ENCODE results near the gene THY1. TPM values are rescaled to one million over a fixed set of nuclear protein-coding genes. Genes with fewer than 3 reads are reported as not detected.

Gene THY1
- total RNA-seq, 2 experiments from 2014 or later = not detected

DNA sequence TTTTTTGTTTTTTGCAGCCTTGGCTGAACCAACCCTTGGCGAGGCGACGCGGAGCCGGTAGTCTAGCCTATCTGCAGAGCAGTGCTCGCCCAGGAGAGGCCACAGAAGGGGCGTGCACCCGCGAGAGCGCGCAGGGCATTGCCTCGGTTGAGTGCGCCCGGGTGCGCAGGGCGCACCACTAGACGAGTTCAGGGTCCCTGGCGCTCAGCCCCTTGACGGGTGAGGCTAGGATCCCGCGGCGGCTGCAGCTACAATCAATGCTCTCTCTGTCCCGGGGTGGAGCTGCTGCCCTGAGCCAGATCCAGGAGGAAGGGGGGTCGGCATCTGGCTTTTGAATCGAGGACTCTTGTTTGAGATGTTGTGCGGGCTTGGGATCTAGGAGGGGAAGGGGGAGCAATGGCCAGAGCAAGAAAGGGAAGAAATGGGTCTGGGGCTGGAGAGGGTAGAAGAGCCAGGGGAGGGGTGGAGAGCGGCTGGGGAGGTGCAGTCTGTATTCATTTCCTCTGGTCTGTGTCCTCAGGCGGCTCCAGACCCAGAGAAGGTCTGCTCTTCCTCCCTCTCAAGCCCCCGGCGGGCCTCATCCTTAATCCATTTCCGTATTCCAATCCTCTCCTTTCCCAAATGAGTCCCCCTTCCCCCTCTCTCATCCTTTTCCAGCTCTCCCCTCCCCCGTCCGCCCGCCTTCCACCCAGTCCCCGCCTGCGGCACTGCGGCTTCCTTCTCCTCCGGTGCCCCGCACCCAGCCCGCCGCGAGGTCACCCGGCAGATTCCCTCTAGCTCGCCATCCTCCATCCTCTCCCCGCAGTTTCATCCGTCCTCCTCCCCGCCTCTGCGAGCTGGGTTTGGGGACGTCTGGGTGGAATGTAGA is 797 bp downstream of the THY1 start:
- no TSS peak for BruUV-seq (replicated peaks)
- no peak overlapping the region for H3K4me2 ChIP-seq (ENCODE audit: low read length)
- POLR2A ChIA-PET = no interaction called here

GRCh38 chr11:119421351-119421750 is 1.6 kb downstream of the THY1 start:
- DNase-seq (ENCODE audit: low spot score) = no peak
- intact Hi-C loops (cut with micrococcal nuclease; ENCODE audit: unreplicated experiment) = no loop called here
- TF ChIP-seq EZH2phosphoT487 (IDR thresholded peaks at IDR 0.05; ENCODE audit: borderline replicate concordance, low read depth, low read length) = no peak
- TF ChIP-seq, protein P1, sequence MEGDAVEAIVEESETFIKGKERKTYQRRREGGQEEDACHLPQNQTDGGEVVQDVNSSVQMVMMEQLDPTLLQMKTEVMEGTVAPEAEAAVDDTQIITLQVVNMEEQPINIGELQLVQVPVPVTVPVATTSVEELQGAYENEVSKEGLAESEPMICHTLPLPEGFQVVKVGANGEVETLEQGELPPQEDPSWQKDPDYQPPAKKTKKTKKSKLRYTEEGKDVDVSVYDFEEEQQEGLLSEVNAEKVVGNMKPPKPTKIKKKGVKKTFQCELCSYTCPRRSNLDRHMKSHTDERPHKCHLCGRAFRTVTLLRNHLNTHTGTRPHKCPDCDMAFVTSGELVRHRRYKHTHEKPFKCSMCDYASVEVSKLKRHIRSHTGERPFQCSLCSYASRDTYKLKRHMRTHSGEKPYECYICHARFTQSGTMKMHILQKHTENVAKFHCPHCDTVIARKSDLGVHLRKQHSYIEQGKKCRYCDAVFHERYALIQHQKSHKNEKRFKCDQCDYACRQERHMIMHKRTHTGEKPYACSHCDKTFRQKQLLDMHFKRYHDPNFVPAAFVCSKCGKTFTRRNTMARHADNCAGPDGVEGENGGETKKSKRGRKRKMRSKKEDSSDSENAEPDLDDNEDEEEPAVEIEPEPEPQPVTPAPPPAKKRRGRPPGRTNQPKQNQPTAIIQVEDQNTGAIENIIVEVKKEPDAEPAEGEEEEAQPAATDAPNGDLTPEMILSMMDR (conservative IDR thresholded peaks at IDR 0.05; ENCODE audit: low read length) = no peak
- Histone ChIP-seq H3K9me2 (ENCODE audit: insufficient read depth, low read length) (no peaks in the 10 kb centered on the region), H3K36me3 (ENCODE audit: insufficient read depth, low read length) (no peaks in the 10 kb centered on the region), H2AFZ (ENCODE audit: low read length) (no peak overlapping the region), H3K27ac (ENCODE audit: low read depth, low read length, poor library complexity, severe bottlenecking) (no peak overlapping the region), H3K9me3 (ENCODE audit: low read length) (no peaks in the 10 kb centered on the region), H3K79me2 (ENCODE audit: insufficient read depth, low read depth, low read length) (no peaks in the 10 kb centered on the region), H3K4me3 (ENCODE audit: low read depth, low read length, poor library complexity, severe bottlenecking) (no peak overlapping the region), H3K4me1 (ENCODE audit: insufficient read depth, low read length, poor library complexity, severe bottlenecking) (no peaks in the 10 kb centered on the region), H4K20me1 (ENCODE audit: insufficient read depth, low read length) (no peaks in the 10 kb centered on the region), H3K4me2 (ENCODE audit: low read length) (no peak overlapping the region)
- ChIA-PET CTCF (ENCODE audit: unreplicated experiment) (no interaction called here), POLR2A (no interaction called here)
- no TSS peak for BruUV-seq (replicated peaks)

More for the DNA sequence above, 797 bp downstream of the THY1 start:
- DNase-seq (ENCODE audit: low spot score) = no peak
- Histone ChIP-seq H3K4me1 (ENCODE audit: insufficient read depth, low read length, poor library complexity, severe bottlenecking) (no peaks in the 10 kb centered on the region), H2AFZ (ENCODE audit: low read length) (no peak overlapping the region), H3K4me3 (ENCODE audit: low read depth, low read length, poor library complexity, severe bottlenecking) (no peak overlapping the region), H4K20me1 (ENCODE audit: insufficient read depth, low read length) (no peaks in the 10 kb centered on the region), H3K27ac (ENCODE audit: low read depth, low read length, poor library complexity, severe bottlenecking) (no peak overlapping the region), H3K79me2 (ENCODE audit: insufficient read depth, low read depth, low read length) (no peaks in the 10 kb centered on the region), H3K9me3 (ENCODE audit: low read length) (no peaks in the 10 kb centered on the region), H3K36me3 (ENCODE audit: insufficient read depth, low read length) (no peaks in the 10 kb centered on the region), H3K9me2 (ENCODE audit: insufficient read depth, low read length) (no peaks in the 10 kb centered on the region)
- CTCF ChIA-PET (ENCODE audit: unreplicated experiment) = no interaction called here
- intact Hi-C loops (cut with micrococcal nuclease; ENCODE audit: unreplicated experiment) = no loop called here
- TF ChIP-seq, protein P1 (conservative IDR thresholded peaks at IDR 0.05; ENCODE audit: low read length) = no peak
- no peak for TF ChIP-seq EZH2phosphoT487 (IDR thresholded peaks at IDR 0.05; ENCODE audit: borderline replicate concordance, low read depth, low read length)

GRCh38 chr11:119420631-119421030 is 2.3 kb downstream of the THY1 start:
- no peaks in the 10 kb centered on the region for H3K4me1 ChIP-seq (ENCODE audit: insufficient read depth, low read length, poor library complexity, severe bottlenecking)
- ChIA-PET CTCF (ENCODE audit: unreplicated experiment) (no interaction called here), POLR2A (no interaction called here)
- no TSS peak for BruUV-seq (replicated peaks)
- no peaks in the 10 kb centered on the region for H3K36me3 ChIP-seq (ENCODE audit: insufficient read depth, low read length)
- H2AFZ ChIP-seq (ENCODE audit: low read length) = no peak overlapping the region
- H3K4me2 ChIP-seq (ENCODE audit: low read length) = no peak overlapping the region
- no peak for DNase-seq (ENCODE audit: low spot score)
- H3K9me3 ChIP-seq (ENCODE audit: low read length) = no peaks in the 10 kb centered on the region
- H3K27ac ChIP-seq (ENCODE audit: low read depth, low read length, poor library complexity, severe bottlenecking) = no peak overlapping the region
- no peaks in the 10 kb centered on the region for H3K9me2 ChIP-seq (ENCODE audit: insufficient read depth, low read length)
- H3K4me3 ChIP-seq (ENCODE audit: low read depth, low read length, poor library complexity, severe bottlenecking) = no peak overlapping the region
- TF ChIP-seq, protein P1 (conservative IDR thresholded peaks at IDR 0.05; ENCODE audit: low read length) = no peak
- TF ChIP-seq EZH2phosphoT487 (IDR thresholded peaks at IDR 0.05; ENCODE audit: borderline replicate concordance, low read depth, low read length) = no peak
- intact Hi-C loops (cut with micrococcal nuclease; ENCODE audit: unreplicated experiment) = no loop called here
- no peaks in the 10 kb centered on the region for H3K79me2 ChIP-seq (ENCODE audit: insufficient read depth, low read depth, low read length)
- H4K20me1 ChIP-seq (ENCODE audit: insufficient read depth, low read length) = no peaks in the 10 kb centered on the region

All from OCI-LY7 (cell line).